NCI-H526 treated with DMSO at 0.1 percent for 48 hours (cell line): ENCODE data around the gene MOK.
"Not testable (repeated sequence)": the region's sequence is repeated elsewhere in the genome, so short reads cannot be mapped to it uniquely, and the experiment has no call there.

Source experiments
- DNase-seq: peaks from one replicate; lab custom pipeline; 2025; lab: John Stamatoyannopoulos, UW

MOK gene

DNA sequence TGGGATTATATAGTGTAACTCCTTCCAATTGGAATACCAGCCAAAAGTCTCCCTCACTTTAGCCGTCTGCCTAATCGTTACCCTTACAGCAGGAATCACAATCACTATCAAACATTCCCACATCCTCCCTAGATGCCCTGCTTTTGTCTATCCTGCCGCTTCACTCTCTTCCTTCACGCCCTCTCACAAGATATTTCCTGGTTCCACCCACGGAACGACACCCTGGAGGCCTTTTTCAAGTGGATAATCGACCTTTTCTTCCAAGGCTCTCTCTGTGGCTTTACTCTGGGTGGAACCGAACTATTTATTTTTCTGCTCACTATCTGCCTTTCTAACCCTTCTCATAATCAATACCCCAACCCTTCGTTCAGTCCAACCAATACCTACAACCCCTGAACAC, 58.9 kb downstream of the MOK start:
- DNase-seq: no peak

DNA sequence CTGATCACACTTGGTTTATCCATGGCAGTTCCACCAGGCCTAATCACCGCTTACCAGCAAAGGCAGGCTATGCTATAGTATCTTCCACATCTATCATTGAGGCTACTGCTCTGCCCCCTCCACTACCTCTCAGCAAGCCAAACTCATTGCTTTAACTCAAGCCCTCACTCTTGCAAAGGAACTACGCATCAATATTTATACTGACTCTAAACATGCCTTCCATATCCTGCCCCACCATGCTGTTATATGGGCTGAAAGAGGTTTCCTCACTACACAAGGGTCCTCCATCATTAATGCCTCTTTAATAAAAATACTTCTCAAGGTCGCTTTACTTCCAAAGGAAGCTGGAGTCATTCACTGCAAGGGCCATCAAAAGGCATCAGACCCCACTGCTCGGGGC, 61.2 kb downstream of the MOK start:
- not testable (repeated sequence) for DNase-seq

DNA sequence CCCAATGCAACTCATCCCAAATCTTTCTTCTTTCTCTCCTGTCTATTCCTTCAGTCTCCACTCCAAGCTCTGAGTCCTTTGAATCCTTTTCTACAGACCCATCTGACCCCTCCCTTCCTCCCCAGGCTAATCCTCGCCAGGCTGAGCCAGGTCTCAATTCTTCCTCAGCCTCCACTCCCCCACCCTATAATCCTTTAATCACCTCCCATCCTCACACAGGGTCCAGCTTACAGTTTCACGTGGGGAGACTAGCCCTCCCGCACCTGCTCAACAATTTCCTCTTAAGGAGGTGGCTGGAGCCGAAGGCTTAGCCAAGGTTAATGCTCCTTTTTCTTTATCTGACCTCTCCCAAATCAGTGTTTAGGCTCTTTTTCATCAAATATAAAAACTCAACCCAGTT, 63.8 kb downstream of the MOK start:
- DNase-seq: no peak

DNA sequence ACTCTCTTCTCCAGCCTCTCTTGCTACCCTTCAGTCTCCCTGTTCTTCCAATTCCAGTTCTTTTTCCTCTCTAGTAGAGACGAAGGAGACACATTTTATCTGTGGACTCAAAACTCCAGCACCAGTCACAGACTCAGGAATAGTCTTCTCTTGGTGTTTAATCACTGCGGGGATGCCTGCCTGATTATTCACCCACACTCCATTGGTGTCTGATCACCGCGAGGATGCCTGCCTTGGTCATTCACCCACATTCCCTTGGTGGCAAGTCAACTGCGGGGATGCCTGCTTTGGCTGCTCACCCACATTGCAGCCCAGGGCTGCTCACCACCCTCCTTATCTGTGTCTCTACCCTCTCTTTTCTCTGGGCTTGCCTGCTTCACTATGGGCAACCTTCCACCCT, 64.5 kb downstream of the MOK start:
- not testable (repeated sequence) for DNase-seq

DNA sequence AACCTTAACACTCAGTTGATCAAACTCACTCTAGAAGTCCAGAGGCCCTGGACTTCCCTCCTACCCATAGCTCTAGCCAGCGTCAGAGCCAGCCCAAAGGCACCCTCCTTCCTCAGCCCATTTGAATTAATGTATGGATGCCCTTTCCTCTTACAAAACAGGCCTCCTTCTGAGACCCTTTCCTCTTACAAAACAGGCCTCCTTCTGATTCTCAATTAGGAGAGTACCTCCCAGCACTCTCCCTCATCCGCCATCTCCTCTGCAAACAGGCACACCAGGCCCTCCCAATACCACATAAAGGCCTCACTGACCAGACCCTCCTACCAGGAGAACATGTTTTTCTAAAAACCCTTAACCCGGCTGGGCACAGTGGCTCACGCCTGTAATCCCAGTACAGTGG, 65.7 kb downstream of the MOK start:
- DNase-seq: no peak

DNA sequence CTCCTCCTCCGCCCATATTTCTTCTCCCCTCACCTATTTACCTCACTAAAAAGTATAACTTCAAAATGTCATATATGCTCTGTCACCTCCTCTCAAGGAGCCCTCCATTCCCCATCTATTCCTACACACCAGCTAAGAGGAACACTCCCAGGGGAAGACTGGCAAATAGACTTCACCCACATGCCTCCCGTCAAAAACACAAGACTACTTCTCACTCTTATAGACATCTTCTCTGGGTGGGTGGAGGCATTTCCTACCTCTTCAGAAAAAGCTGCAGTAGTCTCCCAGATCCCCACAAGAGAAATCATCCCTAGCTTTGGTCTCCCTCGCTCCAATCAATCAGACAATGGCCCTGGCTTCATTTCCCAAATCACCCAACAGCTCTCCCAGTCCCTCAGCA, 66.2 kb downstream of the MOK start:
- DNase-seq: no peak

DNA sequence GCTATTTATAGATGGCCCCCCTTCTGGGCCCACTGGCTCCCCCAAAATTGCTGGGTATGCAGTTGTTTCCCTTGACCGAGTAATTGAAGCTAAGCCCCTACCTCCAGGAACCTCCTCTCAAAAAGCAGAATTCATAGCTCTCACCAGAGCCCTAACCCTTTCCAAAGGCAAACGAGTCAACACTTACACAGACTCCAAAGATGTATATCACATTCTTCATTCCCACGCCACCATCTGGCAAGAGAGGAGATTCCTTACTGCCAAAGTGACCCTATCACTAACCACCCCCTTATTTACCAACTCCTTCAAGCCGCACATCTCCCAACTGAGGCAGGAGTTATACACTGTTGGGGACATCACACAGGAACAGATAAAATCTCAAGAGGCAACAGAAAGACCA, 66.8 kb downstream of the MOK start:
- DNase-seq: no peak

DNA sequence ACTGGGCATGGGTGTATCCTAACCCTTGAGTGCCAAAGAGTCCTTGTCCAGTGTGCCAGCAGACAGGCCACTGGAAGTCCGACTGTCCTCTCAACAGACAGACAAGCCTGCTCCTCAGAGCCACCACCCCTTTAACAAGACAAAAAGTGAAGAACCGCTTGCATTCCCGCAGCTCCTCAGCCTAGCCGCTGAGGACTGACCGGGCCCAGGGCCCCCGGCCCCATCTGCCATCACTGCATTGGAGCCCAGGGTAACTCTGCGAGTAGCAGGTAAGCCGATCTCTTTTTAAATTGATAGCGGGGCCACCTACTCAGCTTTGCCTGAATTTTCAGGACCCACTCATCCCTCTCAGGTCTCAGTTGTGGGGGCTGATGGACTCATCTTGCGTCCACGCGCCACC, 68.9 kb downstream of the MOK start:
- no peak for DNase-seq

DNA sequence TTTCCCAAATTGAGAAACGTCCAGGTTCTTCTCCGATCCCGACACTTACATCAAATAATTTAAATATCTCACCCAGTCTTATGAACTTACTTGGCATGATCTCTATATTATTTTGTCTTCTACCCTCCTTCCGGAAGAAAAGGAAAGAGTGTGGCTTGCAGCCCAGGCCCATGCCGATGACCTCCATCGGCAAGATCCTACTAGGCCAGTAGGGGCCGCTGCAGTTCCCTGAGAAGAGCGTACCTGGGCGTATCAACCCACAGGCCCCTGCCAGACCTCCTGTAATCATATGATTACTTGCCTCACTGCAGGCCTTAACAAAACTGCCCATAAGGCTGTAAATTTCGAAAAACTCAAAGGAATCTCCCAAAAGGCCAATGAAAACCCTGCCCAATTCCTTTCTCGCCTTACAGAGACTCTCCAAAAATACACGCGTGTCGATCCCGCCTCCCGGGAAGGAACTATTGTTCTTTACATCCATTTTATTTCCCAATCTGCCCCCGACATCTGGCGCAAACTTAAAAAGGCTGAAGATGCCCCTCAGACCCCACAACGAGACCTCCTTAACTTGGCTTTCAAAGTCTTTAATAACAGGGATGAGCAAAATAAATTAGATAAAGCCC, 69.6 kb downstream of the MOK start:
- peak; percentile 67 for DNase-seq

DNA sequence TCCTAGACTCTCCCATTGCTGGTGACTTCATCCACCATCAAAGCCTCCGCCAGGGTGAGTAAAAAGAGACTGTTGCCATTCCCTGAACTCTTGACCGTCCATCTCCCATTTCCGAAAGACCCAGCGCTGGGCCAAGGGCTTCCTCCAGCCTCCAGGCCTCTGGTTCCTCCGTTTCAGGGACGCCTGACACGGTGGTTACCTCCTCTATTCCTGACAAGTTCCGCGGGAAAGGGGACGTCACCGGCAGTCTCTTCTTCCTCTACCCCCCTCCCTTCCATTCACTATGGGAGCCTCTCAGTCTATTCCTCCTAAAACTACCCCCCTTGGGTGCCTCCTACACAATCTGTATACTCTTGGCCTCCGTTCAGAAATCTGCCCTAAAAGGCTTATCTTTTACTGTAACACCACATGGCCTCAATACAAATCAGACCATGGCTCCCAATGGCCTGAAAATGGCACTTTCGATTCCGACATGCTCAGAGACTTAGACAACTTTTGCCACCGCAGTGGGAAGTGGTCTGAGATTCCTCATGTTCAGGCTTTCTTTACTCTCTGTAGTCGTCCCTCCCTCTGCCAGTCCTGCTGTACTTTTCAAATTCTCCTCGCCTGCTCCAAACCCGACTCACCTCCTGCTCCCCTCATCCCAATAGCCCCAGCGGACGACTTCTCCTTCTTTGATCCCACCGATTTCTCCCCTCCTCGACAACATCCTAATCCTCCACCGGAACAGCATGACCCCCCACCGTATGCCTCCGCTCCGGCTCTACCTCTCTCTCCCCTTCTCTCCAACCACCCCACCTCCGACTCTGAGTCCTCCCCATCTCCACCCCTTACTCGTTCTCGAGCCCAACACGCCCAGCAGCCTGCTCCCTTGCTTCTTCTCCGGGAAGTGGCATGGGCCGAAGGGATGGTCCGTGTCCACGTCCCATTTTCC, 70.4 kb downstream of the MOK start:
- DNase-seq: no peak

DNA sequence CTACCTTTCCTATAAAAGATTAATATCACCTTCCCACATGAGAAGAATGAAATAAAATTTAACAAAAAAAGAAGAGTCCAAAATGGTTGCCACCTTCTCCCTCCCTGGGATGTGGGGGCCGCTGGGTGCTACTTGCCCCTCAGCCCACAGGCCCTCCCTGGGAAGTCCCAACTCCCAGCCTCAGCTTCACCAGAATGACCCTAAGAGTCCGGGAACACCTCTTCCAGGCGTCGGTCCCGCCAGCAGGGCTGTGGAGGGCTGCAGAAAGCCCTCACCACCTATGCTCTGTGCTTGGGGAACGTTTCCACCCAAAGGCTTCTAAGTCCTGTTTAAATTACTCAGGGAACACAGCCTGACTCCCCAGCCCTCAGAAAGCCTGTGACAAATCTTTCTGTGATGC, 71.9 kb downstream of the MOK start:
- DNase-seq: no peak

DNA sequence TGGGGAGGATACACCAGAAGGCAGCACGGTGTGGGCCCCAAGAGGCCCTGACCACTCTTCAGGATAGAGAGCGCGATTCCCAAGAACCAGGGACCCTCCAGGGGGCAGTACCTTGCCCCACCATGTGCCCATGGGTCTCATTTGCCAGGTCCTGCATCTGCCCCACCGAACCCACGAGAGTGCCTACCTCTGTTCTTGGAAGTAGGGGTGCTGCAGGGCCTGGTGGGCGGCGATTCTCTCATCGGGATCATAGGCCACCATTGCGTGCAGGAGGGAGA, 72.7 kb downstream of the MOK start:
- DNase-seq: no peak

DNA sequence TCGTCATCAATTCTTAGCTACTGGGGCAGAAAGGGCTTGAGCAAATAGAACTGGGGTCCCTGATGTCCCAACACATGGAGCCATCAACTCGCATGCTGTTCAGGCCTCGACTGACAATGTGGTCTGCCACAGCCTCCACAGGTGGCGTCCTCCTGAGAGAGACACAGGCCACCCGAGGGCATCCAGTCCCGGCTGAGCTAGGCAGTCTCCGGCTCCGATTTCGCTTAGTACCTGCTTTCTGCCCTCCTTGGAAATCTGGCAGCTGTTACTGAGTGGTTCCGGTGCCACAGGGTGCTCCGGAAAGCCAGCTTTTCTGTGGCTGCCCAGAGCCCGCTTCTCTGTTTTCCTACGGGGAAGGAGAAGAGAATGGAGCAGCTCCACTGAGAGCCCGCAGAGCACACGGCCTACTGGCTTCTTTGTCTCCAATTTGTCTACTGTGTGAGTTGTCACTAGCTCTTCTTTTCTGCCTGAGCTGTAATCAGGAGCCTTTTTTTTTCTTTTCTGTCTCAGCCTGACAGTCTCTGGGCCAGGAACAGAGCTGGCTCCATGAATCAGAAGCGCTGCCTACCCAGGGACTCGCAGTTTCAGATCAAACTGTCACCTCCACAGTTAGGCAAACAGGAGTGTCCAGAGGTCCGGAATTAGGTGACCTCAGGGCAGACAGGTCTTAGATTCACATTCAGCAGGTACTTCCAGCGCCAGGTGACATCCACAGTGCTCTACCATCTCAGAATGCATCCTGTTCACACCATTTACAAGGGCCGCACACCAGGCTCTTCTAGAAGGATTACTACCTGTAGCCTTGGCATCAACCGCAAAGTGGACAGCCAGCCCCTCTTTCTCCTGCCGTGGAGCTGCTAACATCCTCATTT, 73.3 kb downstream of the MOK start:
- DNase-seq: no peak

DNA sequence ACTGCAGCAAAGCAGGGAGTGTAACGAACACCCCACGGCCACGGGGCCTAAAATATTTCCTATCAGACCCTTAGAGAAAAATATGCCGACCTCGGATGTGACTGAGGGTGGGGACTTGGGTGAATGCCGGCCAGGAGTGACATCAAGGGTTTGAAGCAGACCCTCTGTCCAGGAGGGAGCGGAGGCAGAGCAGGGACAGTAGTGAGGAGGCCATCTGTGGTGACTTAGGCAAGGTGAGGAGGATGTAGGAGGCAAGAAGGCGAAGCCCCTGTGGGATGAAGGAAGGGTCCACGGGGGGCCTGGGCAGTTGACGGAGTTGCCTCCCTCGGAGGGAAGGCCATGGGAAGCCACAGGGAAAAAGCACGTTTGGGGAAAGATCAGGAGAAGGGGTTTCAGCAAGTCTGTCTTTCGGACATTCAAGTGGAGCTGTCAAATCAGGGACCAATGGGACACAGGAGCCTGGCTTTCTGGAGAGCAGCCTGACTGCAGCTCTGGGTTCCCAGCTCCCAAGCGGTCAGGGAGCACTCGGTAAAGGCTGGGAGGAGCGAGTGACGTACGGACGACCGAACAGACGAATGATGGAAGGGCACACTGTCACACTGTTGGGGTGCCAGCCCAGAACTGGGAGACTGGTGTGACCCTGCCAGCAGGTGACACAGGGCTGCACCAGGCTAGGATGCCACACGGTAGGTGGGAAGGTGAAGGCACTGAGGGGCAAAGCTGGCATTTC, 74.3 kb downstream of the MOK start:
- no peak for DNase-seq

DNA sequence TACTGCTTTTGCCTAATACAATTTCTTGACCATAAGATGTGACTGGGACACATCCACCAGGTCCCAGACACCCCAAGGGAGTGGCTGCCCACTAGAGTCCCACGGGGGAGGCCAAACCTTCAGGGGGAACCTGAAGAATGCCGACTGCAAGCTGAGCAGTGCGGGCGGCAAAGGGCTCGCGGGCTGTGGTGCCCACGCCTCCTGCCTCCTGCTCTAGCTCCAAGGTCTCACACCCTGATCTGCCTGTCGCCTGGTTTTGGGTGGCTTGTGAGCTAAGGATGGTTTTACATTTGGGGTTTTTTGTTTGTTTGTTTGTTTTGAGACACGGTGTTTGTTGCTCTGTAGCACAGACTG, 75.2 kb downstream of the MOK start:
- DNase-seq: no peak

DNA sequence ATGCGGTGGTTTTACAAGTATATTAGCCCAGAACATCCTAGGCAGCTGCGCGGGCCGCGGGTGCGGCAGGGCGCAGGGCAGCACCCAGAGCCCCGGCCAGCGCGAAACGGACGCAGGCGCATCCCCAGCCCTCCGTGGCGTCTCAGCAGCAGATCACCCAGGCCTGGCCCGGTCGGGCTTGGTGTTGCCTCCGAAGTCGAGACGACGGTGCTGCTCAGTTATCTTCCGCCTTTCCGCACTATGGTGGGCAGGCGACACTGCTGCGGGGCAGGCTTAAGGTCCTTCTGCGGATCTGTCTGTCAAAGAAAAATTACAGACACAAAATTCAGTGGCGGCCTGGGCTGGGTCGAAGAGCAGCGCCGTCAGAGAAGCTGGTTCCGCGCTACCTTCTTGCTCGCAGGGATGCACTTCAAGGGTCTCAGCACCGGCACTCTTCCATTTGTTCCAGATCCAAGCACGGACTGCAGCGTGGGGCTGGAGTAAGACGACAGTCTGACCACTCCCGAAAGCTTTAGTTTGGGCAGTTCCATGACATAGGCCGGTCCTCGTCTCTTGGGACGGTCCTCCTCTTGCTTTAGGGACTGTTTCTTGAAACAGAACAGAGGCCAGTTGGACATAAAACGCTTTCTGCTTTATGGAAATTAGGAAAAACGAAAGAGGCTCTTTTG, 75.8 kb downstream of the MOK start:
- DNase-seq: no peak

DNA sequence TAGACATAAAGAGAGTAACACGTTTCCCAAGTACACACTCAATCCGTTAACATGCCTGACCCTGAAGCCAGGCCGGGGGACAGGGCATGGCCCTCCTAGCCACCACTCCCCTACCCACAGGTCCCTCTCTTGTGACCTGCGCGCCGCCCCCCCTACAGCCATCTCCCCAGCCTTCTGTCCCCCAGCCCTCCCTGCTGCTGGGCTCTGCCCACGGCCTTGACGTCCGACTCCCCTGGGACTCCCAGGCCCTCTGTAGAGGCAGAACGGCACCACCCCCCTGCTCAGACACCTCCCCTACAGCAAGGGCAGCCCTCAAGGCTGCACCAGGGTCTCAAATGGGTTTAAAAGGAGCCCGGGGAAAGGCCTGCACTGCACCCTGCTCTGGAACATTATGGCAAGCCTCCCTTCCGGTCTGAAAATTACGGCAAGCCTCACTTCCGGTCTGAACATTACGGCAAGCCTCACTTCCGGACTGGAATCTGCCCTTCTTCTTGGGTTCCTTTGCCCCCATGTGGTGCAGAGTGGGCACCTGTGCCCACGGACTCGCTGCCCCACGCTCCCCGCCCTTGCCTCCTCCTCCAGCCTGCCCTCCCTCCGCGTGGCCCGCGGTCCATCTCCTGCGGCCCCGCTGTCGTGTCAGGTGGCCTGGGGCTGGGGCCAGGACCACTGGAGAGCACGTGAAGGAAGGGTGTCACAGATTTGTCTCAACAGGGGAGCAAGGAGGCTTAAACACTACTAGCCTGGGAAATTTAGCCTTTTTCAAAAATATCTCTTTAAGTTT, 77.6 kb downstream of the MOK start:
- no peak for DNase-seq

DNA sequence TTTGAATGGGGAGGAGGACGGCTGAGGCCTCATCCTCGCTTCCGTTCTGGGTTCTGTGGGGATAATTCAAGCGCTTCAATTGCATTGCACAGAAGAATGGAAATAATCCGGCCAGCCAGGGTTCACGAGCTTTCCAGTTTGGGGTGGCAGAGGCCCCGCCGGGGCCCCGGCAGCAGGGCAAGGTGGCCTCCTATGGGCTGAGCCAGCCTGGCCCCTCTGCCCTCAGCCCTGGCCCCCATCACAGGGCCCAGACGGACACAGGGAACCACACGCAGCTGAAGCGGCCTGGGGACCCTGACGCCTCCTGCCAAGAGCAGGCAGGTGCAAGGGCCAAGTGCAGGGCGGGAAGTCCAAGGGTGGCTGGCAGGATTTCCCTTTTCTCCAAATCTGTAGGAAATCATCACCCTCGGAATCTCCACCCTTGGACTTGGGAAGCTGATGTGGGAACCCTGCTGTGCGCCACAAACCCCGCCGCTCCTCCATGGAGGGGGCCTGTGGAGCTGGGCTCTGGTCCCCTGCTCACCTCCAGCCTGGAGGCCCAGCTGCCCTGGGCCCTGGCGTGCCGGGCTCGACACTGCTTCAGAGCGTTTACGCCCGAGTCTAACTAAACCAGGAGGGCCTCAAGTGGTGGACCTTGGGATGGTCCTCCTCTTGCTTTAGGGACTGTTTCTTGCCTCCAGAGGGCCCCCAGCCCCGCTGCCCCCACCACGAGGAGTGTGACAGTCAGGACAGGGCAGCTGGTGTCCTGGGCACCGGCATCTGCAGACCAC, 78.4 kb downstream of the MOK start:
- no peak for DNase-seq

DNA sequence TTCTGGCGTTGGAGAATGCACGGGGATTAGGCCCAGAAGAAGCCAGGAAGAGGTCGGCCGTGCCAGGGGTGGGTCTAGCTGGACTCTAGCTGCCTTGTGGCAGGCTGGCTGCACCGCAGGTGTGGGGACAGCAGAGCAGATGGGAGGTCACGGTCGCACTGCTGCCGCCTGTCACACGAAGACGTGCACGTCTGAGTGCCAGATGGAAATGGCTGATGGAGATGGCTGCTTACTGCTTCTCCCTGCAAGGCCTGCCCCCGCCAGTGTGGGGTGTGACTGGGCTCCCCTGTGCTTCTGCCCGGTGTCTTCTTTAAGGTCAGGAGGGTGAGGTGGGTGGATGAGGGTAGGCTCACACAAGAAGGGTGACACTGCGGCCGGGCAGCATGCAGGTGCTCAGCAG, 79.0 kb downstream of the MOK start:
- DNase-seq: no peak

DNA sequence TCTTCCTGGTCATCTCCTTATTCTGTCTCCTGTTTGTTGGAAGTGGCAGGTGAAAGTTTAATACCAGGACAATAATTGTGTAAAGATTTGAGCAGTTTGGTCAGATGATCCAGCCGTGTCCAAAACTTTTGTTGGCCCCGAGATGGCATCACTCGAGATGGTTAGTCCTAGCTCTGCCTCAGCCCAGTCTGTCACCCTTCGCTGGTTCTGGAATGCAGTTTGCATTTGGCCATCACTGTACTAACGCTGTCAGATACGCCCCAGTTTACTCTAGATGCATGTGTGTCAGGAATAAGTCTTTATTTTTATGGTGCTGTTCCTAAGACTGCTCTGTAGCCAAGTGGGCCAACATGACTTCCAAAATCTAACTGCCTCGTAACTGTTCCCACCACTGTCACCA, 79.6 kb downstream of the MOK start:
- DNase-seq: no peak
